Stimulated activated naive CD8-positive, alpha-beta T cell treated with anti-CD3 and anti-CD28 coated beads, Interleukin-15, amount 100 ng/mL, for 72 hours (primary cell): ENCODE measurements around the gene AP3B1.

Experiments
- ATAC-seq: fragments of 150-1000 bp; cut with Tn5 transposase; 2 replicates; pipeline ENCODE4 v1.10.0; 2021; ENCODE audit warnings: mild to moderate bottlenecking, moderate library complexity
- DNase-seq, 2 donors: peaks; one replicate each; pipeline ENCODE4 v3.0.0; 2021 to 2022
- H3K27ac Mint-ChIP-seq, 2 donors: one replicate each; pipeline ENCODE4 v1.8.0; 2022; ENCODE audit warnings: mild to moderate bottlenecking in 2 of 2, mixed read lengths in 2 of 2, moderate library complexity in 2 of 2
- H3K27me3 Mint-ChIP-seq: one replicate; pipeline ENCODE4 v1.8.0; 2022; ENCODE audit warnings: mixed read lengths
- H3K4me1 Mint-ChIP-seq: one replicate; pipeline ENCODE4 v1.8.0; 2022; ENCODE audit warnings: mild to moderate bottlenecking, mixed read lengths
- H3K4me3 Mint-ChIP-seq, 2 donors: one replicate each; pipeline ENCODE4 v1.8.0; 2022; ENCODE audit warnings: mild to moderate bottlenecking in 2 of 2, mixed read lengths in 2 of 2, moderate library complexity in 1 of 2
- H3K9me3 Mint-ChIP-seq, 2 donors: one replicate each; pipeline ENCODE4 v1.8.0; 2022; ENCODE audit warnings: mixed read lengths in 2 of 2

The AP3B1 gene

DNA sequence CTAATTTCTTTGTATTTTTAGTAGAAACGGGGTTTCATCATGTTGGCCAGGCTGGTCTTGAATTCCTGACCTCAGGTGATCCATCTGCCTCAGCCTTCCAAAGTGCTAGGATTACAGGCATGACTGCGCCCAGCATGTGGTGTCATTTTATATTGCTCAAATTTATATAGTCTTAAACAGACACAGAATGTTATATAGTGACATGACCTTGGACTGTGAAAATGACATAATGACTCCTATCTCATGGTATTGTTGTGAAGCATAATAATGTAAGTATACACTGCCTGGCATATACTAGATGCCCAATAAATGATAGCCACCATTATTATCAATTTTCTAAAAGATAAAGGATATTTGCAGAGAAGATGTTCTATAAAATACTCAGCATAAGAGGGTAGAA, 341.1 kb downstream of the AP3B1 start:
- Mint-ChIP-seq H3K9me3 (no peaks in the 10 kb centered on the region), H3K27ac (peak overlapping the region in 1 of 2 donors; percentile 73), H3K27me3 (peaks cover 51% of the 10 kb centered on the region), H3K4me1 (peaks cover 11% of the 10 kb centered on the region), H3K4me3 (no peak overlapping the region)
- DNase-seq (no peak), ATAC-seq (no peak)

DNA sequence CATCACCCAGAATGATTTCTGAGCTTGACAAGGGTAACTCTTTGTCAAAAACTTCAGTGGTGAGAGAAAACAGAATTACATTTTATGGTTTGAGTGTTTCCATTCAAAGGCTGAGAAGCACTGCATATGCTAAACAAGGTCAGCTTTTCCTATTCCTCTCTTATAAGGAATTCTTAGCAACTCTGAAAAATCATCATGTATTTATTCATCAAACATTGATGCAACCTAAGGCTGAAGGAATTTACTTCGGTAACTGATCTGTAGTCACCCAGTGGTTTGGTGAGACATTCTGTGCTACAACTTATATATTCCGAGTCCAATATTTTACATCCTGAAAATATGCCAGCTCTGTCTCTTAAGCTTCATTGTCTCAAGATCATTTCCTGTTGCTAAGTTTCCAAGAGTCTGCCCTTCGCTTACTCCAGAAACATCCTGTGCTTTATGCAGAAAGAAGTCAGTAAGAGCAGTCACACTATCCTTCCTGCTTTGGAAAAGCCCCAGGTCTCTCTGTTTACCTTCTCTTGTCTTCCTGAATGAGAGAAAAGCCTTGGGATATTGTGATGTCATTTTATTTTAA, 341.8 kb downstream of the AP3B1 start:
- H3K4me3 Mint-ChIP-seq = no peak overlapping the region
- ATAC-seq (no peak), DNase-seq (no peak)
- H3K4me1 Mint-ChIP-seq = peaks cover 5% of the 10 kb centered on the region
- peaks cover 44% of the 10 kb centered on the region for H3K27me3 Mint-ChIP-seq
- H3K9me3 Mint-ChIP-seq = no peaks in the 10 kb centered on the region
- no peak overlapping the region for H3K27ac Mint-ChIP-seq
